HG03097 (cell line): Measurements from ENCODE around the gene HHATL.

Source experiments
- ATAC-seq: cut with Tn5 transposase; IDR thresholded peaks from one replicate; pipeline ENCODE4 v1.9.1; 2021; ENCODE audit not compliant: unreplicated experiment, low FRiP score

Gene HHATL

DNA sequence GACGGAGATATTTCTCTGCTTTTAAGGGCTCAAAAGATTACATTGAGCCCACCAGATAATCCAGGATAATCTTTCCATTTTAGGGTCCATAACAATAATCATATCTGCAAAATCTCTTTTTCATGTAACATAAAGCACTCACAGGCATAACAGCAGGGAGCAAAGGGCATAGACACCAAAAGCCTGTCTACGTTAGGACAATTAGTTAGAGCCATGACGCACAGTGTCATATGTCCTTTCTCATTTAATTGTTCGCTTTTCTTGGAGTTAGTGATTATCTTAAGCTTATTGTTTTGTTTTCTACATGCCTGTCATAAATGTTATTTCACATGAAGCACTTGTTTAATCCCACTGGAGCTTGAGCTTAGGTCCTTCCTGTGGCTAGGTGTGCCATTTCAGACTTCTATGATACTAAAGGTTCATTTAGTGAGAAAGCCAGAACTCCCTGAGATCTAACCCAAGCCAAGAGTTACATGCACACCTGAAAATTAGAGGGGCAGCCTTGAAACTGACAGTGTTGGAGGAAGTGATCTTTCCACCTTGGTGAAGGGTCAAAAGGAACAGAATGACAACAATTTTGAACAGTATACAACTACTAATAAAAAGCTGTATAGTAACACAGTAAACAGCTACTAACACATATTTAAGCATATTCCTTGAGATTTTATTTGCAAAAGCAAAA is 11.7 kb upstream of the HHATL start:
- ATAC-seq, result no peak

DNA sequence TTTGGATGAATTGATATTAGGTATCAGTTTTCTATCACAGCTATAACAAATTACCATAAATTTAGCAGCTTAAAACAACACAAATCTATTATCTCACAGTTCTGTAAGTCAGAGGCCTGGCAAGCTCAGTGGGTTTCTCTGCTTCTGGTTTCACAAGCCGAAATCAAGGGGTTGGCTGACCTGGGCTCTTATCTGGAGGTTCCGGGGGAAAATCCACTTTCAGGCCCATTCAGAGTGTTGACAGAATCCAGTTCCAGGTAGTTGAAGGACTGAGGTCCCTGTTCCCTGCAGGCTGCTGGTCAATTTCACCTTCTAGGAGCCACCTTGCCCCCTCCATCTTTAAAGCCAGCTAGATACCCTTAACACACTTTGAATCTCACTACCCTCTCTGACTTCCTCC is 11.1 kb upstream of the HHATL start:
- no peak for ATAC-seq

DNA sequence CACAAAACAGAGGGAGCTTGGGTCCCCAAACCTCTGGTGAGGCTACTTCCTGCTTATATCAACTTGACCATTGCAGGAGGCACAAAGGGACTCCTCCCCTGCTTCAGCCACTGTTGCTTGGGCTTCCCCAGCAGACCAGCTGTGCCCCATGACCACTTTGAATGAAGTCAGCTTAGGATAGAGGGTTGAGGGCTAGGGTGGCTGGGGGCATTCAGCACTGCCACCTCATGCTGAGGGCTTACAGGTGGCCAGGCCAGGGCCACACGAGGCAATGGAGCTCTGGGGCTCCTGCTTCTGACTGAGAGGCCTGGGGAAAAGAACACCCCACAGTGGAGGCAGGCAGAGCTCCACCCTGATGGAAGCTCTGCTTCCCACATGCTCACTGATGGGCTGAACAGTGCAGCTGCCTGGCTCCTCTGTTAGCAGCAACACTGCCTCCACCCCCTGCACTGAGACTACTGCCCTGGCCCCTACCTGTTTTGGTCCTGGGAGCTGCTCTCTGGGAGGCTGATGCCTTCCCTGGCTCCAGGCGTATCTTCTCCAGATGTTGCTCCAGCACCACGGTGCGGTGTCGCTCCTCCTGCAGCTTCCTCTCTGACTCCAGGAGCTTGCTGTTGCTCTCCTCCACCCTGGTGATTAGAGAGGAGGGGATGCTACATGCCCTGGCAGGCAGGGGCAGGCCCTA is 10.2 kb upstream of the HHATL start:
- no peak for ATAC-seq

DNA sequence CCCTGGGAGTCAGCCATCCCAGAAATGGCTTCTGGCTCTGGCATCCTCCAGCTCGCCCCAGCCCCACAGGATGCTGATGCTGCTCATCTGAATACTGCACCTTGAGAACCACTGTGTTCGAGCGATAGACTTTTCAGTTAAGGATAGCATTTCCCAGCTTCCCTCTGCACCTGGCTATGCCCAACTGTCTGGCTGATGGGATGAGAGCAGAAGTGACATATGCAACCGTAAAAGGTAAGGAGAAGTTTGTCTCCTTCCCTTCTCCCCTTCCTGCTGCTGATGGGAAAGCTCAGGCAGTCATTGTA is 9.7 kb upstream of the HHATL start:
- no peak for ATAC-seq

DNA sequence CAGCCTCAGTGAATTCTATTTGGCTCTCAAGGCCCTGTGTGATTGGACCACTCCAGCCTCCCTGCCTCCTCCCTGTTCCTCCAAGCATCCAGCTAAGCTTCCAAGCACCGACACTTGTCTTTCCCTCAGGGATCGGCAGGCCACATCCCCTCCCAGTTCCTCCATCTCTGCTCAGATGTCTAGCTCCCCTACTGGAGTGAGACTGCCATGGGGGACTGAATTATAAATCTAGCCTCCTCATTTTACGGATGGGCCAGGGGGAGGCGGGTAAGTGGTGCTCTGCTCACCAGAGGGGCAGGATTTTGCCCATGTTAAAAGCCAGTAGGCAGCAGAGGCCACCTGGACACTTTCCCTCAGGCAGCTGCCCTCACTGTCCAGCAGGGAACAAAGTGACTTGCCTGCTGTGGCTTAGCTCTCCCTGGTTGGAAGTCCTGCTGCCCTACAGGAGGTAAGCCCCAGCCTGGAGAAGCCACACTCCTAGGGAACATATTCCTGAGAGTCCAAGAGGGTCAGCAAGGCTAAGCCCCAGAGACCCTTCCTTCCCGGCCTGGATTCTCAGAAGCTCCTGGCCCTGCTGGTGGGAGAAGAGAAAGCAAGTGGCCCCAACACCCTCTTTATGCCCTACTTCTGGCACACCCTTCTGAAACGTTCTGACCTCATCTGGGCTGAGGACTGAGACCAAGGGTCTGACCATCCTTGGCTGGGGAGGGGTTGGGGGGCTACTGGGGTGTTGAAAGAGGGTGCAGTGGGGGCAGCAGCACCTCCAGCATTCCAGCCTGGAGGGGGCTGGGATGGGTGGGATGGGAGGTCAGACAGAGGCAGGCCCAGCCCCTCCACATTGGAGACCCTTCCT is 9.1 kb upstream of the HHATL start:
- ATAC-seq, result no peak

DNA sequence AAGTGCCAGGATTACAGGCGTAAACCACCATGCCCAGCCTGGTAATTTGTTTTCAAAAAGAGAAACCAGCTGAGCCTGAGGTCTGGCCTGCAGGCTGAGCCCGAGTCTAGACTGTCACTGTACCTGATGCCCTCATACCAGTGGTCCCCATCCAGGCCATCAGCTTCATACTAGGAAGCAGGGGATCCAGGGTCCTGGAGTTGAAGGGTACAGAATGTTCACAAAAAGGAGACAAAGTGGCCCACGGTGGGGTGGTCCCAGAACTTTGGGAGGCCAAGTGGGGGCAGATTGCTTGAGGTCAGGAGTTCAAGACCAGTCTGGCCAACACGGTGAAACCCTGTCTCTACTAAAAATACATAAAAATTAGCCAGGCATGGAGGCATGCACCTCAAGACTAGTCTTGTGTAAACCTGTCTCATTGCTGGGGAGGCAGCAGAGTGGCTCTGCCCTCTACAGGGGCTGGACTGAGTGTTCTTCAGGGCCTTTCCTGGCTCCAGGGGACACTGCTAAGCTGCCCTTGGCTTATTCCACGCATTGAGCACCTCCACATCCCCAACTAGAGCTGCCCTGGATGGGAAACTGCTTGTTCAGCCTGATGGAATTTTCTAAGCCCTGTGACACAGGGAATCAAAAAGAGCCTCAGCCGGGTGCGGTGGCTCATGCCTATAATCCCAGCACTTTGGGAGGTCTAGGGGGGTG is 7.9 kb upstream of the HHATL start:
- ATAC-seq, result no peak

DNA sequence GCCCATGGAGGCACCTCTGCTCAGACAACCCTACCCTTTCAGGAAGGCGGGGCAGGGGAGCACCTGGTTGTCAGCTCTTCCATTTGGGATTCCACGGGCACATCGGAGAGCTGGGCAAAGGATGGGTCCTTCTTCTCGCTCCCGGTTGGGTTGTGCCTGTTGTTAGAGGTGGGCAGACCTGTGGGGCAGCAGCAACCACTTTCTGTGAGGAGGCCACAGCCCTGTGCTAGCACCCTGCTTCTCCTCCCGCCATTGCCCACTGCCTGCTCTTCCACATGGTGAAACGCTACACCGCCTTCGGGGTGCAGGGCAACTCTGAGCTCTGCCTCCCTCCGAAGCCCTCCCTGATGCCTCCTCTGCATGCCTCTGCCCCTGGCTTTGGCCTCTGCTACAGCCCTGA is 7.0 kb upstream of the HHATL start:
- no peak for ATAC-seq

DNA sequence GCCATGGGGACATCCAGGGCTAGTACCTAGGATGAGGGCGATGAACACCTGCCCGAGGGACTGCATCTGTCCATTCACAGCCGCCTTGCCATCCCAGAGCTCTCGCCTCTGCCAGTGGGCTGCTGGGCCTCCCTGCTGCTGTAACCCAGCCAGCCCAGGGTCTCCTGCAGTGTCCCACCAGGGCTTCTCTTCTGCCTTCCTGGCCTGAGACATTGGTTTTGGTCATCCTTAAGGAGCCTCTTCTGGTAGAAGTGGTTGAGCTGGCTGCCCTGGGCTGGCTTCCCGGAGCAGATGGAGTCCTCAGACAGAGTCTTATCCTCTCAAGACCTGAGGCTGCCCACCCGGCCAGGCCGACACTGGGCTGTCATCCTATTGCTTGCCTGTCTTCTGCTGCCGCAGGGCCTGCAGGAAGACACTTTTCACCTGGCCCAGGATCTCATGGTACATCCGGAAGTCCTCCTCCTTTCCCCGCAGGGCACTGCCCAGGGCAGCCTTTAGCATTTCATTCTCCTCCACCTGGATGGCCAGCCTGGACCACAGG is 6.1 kb upstream of the HHATL start:
- no peak for ATAC-seq

DNA sequence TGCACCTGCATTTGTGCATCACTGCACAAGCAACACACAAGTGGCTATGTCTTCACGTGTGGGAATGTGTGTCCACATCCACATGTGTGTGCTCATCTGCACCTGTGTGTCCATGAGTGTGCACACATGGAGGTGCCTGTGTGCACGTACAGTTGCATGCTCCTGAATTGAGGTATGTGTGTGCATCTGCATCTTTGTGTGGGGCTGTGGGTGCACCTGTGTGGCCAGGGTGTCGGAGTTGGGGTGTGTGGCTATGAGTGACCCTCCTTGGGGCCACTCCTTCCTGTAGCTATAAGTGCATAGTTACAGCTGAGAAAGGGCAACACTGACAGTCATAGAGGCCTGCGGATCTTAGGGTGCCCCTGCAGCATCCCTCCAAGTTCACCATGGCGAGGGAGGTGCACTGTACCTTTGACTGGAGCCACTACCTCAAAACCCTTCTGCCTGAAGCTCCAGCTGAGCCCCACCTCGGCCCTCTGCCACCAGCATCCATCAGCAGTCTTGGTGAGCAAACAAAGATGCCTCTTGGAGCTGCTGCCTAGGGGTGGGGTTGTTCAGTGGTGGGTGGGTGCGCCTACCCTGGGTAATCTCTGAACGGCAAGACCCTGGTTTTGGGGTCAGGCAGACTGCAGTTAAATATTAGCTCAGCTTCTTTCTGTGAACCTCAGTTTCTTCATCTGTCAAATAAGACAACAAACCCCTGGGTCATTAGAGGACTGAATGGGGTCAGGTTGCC is 5.2 kb upstream of the HHATL start:
- ATAC-seq, result no peak

DNA sequence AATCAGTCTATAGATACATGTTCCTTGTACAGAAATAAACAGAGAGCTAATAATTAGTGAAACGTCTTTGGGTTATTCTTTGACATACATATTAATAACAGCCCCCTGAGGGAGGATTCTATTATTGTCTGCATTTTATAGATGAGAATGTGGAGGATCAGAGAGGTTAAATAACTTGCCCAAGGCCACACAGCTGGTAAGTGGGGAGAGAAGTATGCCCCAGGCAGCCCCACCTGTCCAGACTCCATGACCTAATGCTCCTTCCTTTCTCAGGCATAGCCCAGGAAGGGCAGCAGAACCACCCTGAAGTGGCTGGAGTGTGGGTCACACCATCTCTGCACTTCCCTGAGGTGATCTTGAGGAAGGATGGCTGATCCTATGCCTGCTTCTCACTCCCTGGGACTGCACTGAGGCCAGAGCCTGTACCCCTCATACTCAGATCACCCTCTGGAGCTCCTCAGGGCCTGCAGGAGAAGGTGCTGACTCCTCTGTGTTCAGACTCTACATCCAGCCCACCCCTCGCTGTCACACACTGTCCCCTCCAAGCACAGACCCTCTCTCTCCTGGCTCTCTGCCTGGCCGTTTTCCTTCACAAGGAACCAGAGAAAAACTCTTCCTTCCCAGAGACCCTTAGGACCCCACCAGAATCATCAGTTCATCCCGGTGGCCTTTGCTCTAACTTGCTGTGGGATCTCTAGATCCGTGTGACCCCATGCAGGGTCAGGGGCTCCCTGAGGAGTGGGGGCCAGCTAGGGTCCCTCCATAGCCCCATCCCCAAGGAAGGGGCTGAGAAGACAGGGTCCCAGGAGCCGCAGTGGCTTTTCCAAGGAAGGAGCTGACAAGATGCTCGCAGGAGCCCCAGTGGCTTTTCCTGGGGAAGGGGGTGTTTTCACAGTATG is 4.4 kb upstream of the HHATL start:
- no peak for ATAC-seq

DNA sequence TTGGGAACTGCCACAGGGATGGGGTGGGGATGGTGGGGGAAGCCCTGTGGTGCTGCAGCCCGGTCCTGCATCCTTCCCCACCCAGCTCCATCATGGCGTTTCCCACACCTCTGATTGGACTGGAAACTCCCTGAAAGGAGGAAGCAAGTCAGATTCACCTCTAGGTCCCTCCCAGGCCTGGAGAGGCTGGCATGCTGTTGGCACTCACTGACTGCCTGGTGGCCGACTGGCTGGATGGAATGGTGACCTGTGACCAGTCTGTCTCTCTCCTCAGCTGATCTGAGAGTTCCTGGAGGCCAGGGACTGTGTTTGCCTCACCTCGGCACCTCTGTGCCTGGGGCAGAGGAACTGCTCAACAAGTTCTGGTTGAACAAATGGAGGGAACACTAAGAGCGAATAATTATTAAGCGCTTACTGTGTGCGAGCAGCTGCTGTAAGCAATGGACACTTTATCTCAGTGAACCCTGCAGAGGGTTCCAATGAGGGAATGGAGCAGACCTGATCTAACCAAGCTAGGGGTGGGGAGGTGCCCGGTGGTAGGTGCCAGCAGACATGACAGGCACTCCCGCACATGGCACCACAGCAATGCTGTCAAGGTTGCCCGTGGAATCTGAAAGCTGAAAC is 3.5 kb upstream of the HHATL start:
- no peak for ATAC-seq

DNA sequence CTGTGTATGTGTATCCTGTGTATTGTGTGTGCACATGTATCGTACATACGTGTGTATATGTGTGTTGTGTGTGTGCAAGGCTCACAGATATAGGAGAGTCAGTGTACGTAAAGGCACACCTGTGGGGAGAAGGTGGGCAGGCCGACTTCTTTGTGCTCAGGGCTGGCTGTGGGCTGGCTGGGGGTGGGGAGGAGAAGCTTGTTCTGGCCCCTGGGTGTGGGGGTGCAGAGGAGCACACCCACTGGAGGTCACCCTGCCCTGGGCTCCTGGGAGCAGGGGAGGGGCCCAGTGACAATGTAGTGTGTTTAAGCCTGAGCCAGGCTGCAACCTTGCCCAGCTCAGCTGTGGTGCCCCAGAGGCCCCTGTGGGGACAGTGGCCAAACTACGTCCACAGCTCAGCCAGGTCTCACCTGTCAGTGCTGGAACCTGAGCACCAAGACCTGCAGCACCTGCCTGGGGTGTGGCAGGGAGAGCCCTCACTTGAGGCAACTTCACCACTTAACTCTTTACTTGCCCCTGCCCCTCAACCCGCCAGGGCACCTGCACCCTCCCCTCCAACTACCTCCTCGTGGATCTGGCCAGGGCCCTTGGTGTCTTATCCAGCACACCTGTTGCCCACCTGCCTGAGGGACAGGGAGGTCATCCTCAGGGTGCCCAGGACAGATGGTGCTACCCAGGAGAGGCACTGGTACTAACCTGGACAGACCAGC is 2.6 kb upstream of the HHATL start:
- no peak for ATAC-seq

DNA sequence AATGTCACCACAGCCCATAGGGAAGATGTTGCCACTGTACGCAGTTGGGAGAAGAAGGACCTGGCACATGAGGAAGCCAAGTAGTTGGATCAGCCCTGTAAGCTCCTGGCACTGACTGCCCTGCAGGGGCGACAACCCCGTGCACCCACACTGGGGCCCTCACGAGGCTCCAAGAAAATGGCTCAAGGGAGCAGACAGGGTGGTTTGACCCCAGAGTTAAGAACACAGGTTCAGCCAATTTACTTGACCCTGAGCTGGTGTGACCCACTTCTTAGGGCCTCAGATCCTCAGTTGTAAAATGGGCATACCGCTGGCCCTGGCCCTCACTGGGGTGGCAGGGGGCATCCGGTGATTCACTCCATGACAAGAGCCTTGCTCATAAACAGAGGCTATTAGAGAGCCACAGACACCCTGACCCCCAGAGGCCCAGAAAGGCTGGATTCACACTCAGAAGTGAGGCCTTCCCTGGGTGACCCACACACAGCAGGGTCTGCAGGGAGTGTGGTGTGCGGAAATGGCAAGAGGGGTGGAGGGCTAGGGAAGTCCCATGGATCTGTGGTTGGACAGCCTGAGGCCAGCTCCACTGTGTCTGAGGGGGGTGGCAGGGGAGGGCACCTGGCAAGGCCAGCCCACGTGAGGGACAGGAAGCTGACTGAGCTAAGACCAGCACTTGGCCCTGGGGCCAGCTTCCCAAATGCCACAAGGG is 1.7 kb upstream of the HHATL start:
- ATAC-seq, result no peak

DNA sequence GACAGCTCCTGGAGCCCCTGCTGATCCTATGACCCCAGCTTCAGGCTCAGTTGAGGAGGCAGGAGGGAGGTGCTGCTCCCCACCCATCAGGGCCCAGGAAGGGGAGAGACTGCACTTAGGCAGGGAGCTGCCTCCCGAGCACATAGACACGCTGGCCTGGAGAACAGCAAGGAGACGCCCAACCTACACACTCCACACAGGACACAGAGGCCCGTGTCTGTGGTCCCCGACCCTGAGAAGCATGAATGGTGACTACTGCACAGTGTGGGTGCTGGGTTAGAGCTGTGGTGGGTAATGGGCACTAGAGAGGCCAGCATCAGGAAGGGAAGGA is 1.1 kb upstream of the HHATL start:
- no peak for ATAC-seq

DNA sequence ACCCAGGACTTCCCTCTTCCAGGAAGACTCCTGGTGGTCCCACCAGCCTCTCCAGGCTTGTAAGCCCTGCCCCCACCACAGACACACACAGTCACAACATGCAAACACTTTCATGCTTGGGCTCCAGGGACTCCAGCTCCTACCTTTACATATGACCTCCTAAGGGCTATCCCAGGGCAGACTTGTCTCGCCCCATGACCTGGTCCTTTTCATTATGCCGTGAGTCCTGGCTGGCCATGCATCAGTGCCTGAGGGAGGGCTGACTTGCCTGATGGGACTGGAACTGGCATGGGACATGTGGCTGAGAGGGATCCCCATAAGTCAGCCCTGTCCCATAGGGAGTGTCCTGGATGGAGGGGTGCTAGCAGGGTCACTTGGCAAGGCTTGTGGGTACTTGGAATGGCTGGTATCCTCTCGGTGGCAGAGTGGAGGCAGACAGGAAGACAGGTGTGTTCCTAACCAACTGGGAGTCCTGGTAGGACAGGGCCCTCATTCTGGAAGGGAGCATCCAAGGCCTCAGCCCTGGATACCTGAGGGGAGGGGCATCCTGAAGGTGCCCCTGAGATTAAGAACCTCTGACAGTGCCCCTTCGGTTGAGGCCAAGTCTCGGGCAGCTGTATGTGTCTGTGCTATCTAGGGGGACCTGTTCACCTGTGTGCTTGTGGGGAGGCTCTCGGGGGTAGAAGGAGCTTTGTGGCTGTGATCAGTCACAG is 540 bp upstream of the HHATL start:
- no peak for ATAC-seq

DNA sequence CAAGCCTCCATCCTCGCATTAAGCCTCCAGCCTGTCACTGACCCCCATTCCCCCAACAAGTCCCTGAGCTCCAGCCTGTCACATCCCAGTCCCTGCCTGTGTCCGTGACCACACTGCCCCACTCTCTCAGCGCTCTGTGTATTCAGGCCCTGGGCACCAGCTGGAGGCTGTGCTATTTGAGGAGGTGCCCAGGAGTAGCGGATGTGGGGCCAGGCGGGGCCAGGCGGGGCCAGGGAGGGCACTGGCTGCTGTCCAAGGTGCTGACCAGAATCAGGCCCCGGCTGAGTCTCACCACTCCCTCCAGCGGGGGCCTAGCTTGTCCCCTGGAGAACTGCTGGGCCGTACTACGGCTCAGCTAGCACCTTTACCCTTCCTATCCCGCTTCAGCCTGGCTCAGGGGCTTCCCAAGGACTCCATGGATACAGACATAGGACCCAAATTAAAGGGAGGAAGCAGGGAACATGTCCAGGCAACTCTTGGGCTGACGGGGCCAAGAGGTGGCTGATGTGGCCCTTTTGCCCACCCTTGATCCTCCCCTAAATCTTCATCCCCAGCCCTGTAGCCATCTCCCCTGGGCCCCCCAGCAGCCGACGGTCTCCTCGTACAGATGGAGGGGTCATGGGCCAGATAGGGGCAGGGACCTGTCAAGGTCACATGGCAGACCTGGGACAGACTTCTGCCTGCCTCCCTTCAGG is 1.1 kb downstream of the HHATL start:
- ATAC-seq, result no peak
